Lower lobe of right lung (tissue), 2 donors: ENCODE results near the gene DUSP5. TPM values are rescaled to one million over a fixed set of nuclear protein-coding genes. Genes with fewer than 3 reads are reported as not detected.

Experiments
- ATAC-seq, 2 donors: fragments of 200-7000 bp; cut with Tn5 transposase; one replicate each; pipeline ENCODE4 v1.9.1; 2020 to 2022; ENCODE audit warnings: mild to moderate bottlenecking in 2 of 2, moderate library complexity in 2 of 2
- DNase-seq: peaks from one replicate; pipeline ENCODE4 v3.0.0-alpha.2; 2020
- H3K27ac ChIP-seq: fragments of 200-600 bp; one replicate; pipeline ENCODE4 v1.8.0; 2022
- H3K27me3 ChIP-seq: fragments of 200-600 bp; one replicate; pipeline ENCODE4 v1.8.0; 2022; ENCODE audit warnings: low read depth
- H3K36me3 ChIP-seq: fragments of 200-600 bp; one replicate; pipeline ENCODE4 v1.8.0; 2022; ENCODE audit warnings: mild to moderate bottlenecking
- H3K4me1 ChIP-seq: fragments of 200-600 bp; one replicate; pipeline ENCODE4 v1.8.0; 2022
- H3K4me3 ChIP-seq: fragments of 200-600 bp; one replicate; pipeline ENCODE4 v1.8.0; 2022; ENCODE audit warnings: mild to moderate bottlenecking
- H3K9me3 ChIP-seq: fragments of 200-600 bp; one replicate; pipeline ENCODE4 v1.8.0; 2022
- CTCF ChIP-seq: fragments of 200-600 bp; IDR thresholded peaks from one replicate; pipeline ENCODE4 v1.8.0; 2022; ENCODE audit warnings: antibody characterized with exemption, mild to moderate bottlenecking
- intact Hi-C: fragments of 100-400 bp; cut with DNase I; formaldehyde crosslinking; loops from one replicate; pipeline ENCODE4 v1.11.0; 2022
- total RNA-seq: library from RNA; stranded (reverse); fragmentation: NEBNext Ultra II Directional; extraction: Animal tissue kit (Norgen Biotek cat#: 25700); gene quantifications from one replicate; pipeline ENCODE4 v1.2.1, GENCODE V29; 2021
- donor health status: DM: no; HTN: yes; CAD: no; lungs with severe emphysema.

The DUSP5 gene
- total RNA-seq, 1 donor from 2014 or later, result 8.9 TPM

DNA sequence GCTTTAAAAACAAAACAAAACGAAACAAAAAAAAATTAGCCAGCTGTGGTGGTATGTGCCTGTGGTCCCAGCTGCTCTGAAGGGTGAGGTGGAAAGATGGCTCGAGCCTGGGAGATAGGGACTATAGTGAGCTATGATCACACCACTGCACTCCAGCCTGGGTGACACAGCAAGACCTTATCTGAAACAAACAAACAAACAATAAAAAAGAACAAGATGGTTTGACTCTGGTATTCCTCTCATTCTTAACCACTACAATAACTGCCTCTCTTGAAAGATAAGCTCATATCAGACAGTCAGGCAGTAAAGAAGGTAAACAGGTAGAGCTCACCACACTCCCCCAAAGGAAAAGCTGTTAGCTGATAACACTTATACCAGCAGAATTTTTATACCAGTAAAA is 14.1 kb upstream of the DUSP5 start:
- ATAC-seq, result no peak
- TF ChIP-seq CTCF, result no peak

GRCh38 chr10:110485541-110485940 is 12.2 kb upstream of the DUSP5 start:
- Histone ChIP-seq H3K36me3 (no peaks in the 10 kb centered on the region), H3K4me3 (no peak overlapping the region), H3K27ac (no peak overlapping the region), H3K9me3 (no peaks in the 10 kb centered on the region), H3K4me1 (no peaks in the 10 kb centered on the region), H3K27me3 (no peaks in the 10 kb centered on the region)
- ATAC-seq (no peak), DNase-seq (no peak)
- TF ChIP-seq CTCF, result no peak
- intact Hi-C loops, result no loop called here

More for the DNA sequence above, 14.1 kb upstream of the DUSP5 start:
- no peaks in the 10 kb centered on the region for H3K4me1 ChIP-seq
- H3K4me3 ChIP-seq, result no peak overlapping the region
- no peaks in the 10 kb centered on the region for H3K9me3 ChIP-seq
- H3K27me3 ChIP-seq, result no peaks in the 10 kb centered on the region
- no peak for DNase-seq
- H3K27ac ChIP-seq, result no peak overlapping the region
- H3K36me3 ChIP-seq, result no peaks in the 10 kb centered on the region
- intact Hi-C loops, result no loop called here

GRCh38 chr10:110486680-110487410 is 10.9 kb upstream of the DUSP5 start:
- intact Hi-C loops, result no loop called here
- Histone ChIP-seq H3K27me3 (no peaks in the 10 kb centered on the region), H3K27ac (no peak overlapping the region), H3K4me3 (no peak overlapping the region), H3K4me1 (no peaks in the 10 kb centered on the region), H3K36me3 (no peaks in the 10 kb centered on the region), H3K9me3 (no peaks in the 10 kb centered on the region)
- ATAC-seq (no peak), DNase-seq (no peak)
- TF ChIP-seq CTCF, result no peak

GRCh38 chr10:110487411-110488331 is 10.0 kb upstream of the DUSP5 start:
- ATAC-seq (no peak), DNase-seq (no peak)
- H3K36me3 ChIP-seq, result no peaks in the 10 kb centered on the region
- no peak overlapping the region for H3K4me3 ChIP-seq
- H3K27ac ChIP-seq, result no peak overlapping the region
- no peak for TF ChIP-seq CTCF
- no peaks in the 10 kb centered on the region for H3K27me3 ChIP-seq
- no peaks in the 10 kb centered on the region for H3K4me1 ChIP-seq
- no peaks in the 10 kb centered on the region for H3K9me3 ChIP-seq
- intact Hi-C loops, result no loop called here

GRCh38 chr10:110488332-110488681 is 9.4 kb upstream of the DUSP5 start:
- intact Hi-C loops, result no loop called here
- DNase-seq, result no peak
- TF ChIP-seq CTCF, result no peak
- no peak for ATAC-seq
- Histone ChIP-seq H3K27me3 (no peaks in the 10 kb centered on the region), H3K27ac (no peak overlapping the region), H3K4me1 (no peaks in the 10 kb centered on the region), H3K36me3 (no peaks in the 10 kb centered on the region), H3K9me3 (no peaks in the 10 kb centered on the region), H3K4me3 (no peak overlapping the region)
